GM18502 (cell line): Measurements from ENCODE around the gene LAMP2.

ENCODE experiments used
- ATAC-seq: cut with Tn5 transposase; IDR thresholded peaks from one replicate; pipeline ENCODE4 v1.9.1; 2021; ENCODE audit warnings: mild to moderate bottlenecking; ENCODE audit not compliant: unreplicated experiment, poor library complexity

The LAMP2 gene

DNA sequence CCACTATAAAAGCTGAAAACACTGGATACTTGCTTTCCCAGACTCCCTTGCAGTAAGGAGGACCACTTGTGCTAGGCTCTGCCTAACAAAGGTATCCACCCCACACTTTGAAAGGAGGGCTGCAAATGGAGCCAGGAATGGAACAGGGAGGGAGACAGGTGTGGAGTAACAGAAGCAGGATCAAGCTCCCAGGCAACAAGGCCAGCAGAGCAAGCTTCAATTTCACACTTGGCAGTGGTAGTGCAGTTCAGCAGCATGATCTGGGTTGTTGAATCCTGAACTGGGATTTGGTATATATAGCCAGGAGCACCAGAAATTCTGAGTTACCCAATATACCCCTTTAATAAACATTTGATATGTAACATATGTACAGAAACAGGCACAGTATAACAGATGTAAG, 9.8 kb downstream of the LAMP2 start:
- ATAC-seq = no peak

DNA sequence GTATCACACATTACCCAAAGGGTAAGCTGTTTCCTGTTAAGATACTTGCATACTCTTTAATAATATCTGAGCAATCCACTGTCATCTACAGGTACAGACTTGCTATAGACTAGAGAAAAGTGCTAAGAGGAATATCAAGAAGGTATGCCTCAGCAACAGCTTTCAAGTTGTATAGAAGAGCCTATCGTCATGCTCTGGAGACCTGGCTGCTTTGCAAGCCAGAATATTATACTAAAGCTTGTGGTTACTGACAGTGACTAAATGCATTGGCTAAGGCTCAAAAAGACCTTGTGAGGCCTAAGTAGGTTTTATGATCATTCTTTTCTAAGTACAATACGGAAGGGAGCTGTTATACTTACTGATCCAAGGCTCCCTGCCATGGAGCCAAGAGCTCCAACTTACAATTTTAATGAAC, 11.3 kb downstream of the LAMP2 start:
- ATAC-seq = peak; percentile 91

GRCh38 chrX:120456973-120457372, 12.1 kb downstream of the LAMP2 start:
- ATAC-seq = no peak

GRCh38 chrX:120453985-120454384, 15.1 kb downstream of the LAMP2 start:
- no peak for ATAC-seq

DNA sequence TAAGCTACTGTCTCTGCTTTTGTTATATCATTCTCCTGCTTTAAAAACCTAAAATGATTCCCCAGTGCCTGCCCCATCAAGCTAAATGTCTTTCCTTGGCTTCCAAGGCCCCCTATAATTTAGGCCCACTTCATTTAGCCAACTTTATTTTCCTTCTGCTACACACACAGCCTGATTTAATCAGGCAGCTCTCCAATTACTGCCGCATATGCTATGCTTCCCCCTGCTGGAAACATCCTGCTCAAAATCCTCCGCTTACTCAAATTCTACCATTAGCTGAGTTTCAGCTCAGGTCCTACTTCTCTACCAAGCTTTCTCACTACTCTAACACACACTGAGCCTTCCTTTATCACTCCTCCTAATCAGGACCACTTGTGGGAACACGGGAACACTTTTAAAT, 17.0 kb downstream of the LAMP2 start:
- ATAC-seq = no peak

DNA sequence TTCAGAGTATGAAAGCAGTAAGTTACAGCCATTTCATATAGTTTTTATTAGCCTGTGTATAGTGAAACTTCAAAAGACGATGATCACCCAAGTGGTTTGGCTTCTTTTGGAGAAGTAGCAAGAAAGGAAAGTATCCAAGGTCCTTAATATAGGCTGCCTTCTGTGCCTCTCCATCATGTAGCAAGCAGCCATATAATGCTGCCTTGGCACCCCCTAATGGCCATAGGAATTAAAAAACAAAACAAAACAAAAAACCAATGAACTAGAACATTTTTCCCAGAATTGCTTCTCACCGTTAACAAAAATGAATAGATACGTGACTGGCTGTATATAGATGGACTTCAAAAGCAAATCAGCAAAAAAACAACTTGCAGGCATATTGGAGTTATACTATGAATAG, 18.9 kb downstream of the LAMP2 start:
- no peak for ATAC-seq

- ATAC-seq = no peak
These were observed 22.6 kb downstream of the LAMP2 start for GRCh38 chrX:120446498-120446897.

DNA sequence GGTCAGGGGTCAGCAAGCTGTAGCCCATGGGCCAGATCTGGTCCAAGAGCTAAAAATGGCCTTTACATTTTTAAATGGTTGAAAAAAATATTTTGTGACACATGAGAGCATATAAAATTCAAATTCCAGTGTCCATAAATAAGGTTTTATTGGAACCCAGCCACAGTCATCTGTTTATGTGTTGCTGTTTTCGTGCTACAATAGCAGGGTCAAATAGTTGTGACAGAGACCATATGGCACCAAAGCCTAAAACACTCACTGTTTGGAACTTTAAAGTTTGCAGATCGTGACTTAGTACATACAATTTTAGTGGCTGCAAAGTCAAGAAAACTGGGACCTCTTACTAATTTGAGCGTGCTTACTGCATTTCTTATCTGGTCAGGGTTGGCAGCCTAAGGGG, 29.2 kb downstream of the LAMP2 start:
- ATAC-seq = no peak

- ATAC-seq = peak; percentile 48
These were observed 39.1 kb downstream of the LAMP2 start for GRCh38 chrX:120429776-120430540.

- no peak for ATAC-seq
These were observed 40.8 kb downstream of the LAMP2 start for GRCh38 chrX:120428309-120428708.

- no peak for ATAC-seq
These were observed 42.5 kb downstream of the LAMP2 start for GRCh38 chrX:120426599-120426998.

DNA sequence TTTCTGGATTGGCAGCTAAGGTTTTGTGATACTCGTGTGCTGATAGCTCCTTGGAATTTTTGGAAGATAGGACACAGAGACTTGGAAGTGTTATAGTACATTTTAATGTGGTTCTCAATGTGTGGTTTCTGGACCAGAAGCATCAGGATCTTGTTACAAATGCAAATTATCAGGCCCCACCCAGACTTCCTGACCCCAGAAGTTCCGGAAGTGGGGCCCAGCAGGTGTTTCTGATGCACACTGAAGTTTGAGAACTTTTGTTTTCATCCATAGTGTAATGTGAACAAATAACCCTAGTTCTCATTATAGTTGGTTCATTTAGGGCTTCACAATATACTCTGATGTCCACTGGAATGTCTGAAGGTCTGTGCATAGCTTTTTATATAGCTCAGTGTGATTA, 49.6 kb downstream of the LAMP2 start:
- ATAC-seq = peak; percentile 77

DNA sequence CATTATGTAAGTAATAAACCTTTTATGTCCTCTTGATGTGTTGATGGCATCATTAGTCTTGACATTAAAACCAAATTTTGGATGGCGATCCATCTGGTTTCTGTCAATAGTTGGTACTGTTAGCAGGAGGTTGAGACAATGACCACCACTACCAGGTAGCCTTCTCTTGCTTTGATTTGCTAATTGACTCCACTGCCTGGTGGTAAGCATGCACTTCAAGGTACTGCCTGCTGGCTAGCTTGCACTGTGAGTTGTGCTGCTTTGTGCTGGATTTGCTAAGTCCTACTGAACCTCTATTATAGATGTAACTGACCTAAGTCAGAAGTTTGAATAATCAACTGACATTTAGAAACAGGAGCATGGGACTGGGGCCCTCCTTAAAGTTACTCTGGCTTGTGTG, 60.9 kb downstream of the LAMP2 start:
- ATAC-seq = no peak

GRCh38 chrX:120406638-120407037, 62.5 kb downstream of the LAMP2 start:
- ATAC-seq = no peak

DNA sequence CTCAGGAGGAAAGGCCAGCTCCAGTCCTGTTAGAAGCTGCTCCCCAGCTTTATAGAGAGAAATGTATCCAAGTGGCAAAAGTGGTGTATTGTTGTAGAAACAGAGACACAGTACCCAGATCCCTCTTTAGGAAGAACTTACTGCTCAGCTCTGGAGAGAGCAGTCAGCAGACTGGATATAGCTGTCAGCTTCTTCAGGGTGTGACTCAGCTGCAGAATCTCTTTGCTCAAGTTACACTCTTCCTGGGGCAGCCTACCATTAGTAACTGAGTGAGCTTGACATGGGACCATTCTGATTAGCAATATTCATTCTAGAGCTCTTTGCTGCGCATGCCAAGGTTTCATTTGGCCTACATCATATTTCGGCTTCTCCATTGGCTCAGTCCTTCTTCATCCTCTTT, 66.7 kb downstream of the LAMP2 start:
- ATAC-seq = no peak

GRCh38 chrX:120401301-120401700, 67.8 kb downstream of the LAMP2 start:
- ATAC-seq = no peak

DNA sequence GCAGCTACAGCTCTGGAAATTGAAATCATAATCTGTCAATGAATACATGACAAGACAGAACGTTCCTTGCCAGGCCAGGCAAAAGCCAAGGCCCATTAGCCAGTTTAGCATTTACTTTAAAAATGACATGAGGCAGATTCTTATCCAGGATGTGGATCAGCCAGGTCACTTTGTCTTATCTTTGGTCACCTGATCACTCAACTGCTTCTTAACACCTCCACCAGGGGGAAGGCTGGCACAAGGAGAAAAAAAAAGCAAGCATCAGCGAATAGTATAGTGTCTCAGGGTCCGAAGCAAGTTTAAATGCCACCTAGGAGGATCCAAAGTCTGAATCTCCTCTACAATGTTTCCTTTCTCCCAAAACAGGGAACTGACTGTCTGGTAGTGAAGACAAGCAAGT, 88.4 kb downstream of the LAMP2 start:
- ATAC-seq = no peak

- no peak for ATAC-seq
These were observed 89.0 kb downstream of the LAMP2 start for GRCh38 chrX:120379937-120380681.

DNA sequence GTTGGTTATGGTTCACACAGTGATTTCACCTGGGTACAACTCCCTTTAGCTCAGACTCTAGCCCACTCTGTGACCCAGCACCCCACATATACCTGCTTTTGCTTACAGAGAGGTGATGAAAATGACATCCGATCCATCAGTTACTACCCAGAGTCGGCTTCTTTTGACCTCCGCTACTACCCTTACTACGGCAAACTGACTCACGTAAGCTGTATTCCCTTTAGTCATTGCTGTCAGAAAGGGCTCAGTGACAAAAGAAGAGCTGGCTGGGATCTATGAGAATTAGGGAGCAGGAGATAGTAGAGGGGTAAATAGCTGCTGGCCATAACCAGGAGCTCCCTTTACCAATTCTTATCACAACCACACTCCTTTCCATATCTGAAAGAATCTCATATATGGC, 90.5 kb downstream of the LAMP2 start:
- ATAC-seq = no peak
